AG09309 (cell line): ENCODE results near the gene LAT.
A peak's percentile ranks its signal among the peaks of the same experiment; 100 is the strongest.

Experiments
- DNase-seq: peaks from one replicate; pipeline ENCODE4 v3.0.0-alpha.2; 2010; ENCODE audit warnings: low read depth
- H3K4me3 ChIP-seq: 2 replicates; pipeline ENCODE4 v1.5.1; 2011; ENCODE audit warnings: mild to moderate bottlenecking, low read depth, low read length, moderate library complexity; ENCODE audit not compliant: control insufficient read depth
- CTCF ChIP-seq: IDR thresholded peaks from 2 replicates; pipeline ENCODE4 v1.5.1; 2011; ENCODE audit warnings: mild to moderate bottlenecking, low read depth, low read length, inconsistent platforms; ENCODE audit not compliant: insufficient read depth, control insufficient read depth; ENCODE audit errors: missing control alignments

LAT gene

GRCh38 chr16:29028457-29029167 lies 43.8 kb downstream of the LAT start:
- no peak for TF ChIP-seq CTCF
- DNase-seq, result no peak
- H3K4me3 ChIP-seq, result no peak overlapping the region

DNA sequence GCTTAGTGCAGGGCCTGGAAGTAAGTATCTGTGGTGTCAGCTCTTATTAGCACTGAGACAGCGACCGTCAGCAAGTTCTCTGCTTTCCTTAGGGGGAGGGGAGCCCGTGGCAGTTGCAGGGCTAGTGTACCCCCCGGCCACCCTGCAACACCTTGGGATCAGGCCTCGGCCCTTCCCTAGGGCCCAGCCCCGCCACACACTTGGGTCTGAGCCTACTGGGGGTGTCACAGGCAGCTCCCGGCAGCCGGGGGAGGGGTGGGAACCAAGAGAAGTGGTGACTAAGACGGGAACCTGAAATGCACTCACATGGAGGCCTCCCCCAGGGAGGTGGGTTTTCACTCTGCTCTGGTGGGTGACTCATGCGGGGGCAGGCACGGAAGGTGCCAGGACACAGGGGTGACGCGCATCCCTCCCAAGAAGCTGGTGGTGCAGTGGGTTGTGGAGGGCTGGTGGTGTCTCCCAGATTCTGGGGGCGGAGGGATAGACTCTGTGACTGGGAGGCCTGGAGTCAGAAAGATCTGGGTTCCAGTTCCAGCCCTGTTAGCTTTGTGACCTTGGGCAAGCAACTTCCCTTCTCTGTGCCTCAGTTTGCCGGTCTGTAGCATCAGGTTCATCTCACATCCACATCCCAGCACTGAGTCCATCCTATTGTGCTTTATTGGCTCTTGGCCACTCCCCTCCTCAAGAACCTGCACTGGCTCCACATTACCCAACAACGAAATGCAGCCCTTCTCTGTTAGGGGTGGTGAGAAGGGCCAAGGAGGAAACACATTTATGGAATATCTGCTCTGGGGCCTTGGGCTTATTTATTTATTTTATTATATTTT lies 44.5 kb downstream of the LAT start:
- DNase-seq, result peak; percentile 73
- TF ChIP-seq CTCF, result no peak
- H3K4me3 ChIP-seq, result no peak overlapping the region

DNA sequence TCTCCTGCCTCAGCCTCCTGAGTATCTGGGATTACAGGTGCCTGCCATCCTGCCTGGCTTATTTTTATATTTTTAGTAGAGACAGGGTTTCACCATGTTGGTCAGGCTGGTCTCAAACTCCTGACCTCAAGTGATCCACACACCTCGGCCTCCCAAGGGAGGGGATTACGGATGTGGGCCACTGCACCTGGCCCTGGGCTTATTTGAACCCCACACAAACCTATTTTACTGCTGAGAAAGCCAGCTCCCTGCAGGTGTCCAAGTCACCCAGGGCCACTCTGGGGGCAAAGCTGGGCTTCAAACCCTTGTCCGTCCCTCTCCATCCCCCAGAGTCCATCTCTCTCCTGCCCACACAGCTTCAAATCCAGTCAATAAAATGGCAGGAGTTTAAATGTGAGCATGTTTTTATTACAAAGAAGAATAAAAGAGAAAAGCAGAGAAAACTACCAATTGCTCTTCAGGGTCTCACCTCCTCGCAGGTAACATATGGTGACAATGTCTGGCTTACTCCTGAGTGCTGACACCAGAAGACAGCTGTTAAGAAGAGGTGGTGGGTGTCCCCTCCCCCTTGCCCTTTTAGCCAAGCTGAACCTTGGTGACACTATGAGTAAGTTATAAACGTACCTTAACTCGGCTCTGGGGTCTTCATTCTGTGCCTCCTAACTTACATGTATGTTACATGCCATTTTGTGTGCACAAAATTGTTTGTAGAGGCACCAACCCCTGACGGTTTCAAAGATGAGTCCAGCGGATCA lies 45.4 kb downstream of the LAT start:
- no peak for DNase-seq
- no peak overlapping the region for H3K4me3 ChIP-seq
- TF ChIP-seq CTCF, result no peak
